ENCODE results near the gene FGGY. TPM values are rescaled to one million over a fixed set of nuclear protein-coding genes. Genes with fewer than 3 reads are reported as not detected.
A peak's percentile ranks its signal among the peaks of the same experiment; 100 is the strongest.

The FGGY gene
- total RNA-seq, 1 donor, result 24.6 TPM

DNA sequence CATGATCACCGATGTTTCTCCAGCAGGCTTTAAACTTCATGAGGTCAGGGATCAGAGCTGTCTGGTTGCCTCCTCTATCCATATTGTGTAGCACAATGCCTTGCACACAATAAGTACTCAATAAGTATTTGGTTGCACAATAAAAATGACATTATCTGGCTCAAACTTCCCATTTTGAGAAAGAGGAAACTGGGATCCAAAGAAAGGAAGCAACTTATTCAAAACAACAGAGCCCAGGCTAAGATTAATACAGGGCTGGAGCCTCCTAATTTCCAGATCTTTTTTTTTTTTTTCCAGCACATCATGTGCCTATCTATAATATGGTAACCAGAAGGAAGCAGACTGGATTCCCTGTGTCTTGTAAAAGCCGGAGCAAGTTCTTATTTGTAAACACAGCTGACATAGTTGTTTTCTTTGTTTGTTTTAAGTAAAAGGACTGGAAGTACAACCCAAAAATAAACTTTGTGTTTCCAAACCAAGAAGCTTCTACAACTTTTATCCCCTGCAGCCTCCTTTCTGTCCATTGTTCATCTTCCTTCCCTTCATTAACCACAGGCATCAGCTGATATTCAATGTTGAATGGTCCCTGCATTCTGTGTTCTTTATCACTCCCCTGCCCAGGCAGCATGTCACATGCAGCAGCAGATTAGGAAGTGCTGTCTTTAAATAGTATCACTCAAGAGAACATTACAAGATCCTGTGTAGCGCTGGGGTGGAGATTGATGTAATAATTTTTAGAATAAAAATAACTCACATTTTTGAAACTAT is 446.6 kb downstream of the FGGY start:
- H3K36me3 ChIP-seq (ENCODE audit: insufficient read depth, low read length), result no peaks in the 10 kb centered on the region
- H3K9me3 ChIP-seq (ENCODE audit: low read depth, low read length), result no peaks in the 10 kb centered on the region
- TF ChIP-seq, protein P1, sequence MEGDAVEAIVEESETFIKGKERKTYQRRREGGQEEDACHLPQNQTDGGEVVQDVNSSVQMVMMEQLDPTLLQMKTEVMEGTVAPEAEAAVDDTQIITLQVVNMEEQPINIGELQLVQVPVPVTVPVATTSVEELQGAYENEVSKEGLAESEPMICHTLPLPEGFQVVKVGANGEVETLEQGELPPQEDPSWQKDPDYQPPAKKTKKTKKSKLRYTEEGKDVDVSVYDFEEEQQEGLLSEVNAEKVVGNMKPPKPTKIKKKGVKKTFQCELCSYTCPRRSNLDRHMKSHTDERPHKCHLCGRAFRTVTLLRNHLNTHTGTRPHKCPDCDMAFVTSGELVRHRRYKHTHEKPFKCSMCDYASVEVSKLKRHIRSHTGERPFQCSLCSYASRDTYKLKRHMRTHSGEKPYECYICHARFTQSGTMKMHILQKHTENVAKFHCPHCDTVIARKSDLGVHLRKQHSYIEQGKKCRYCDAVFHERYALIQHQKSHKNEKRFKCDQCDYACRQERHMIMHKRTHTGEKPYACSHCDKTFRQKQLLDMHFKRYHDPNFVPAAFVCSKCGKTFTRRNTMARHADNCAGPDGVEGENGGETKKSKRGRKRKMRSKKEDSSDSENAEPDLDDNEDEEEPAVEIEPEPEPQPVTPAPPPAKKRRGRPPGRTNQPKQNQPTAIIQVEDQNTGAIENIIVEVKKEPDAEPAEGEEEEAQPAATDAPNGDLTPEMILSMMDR (IDR thresholded peaks at IDR 0.05; ENCODE audit: extremely low read depth, low read depth, low read length), result no peak
- no peak overlapping the region for H3K4me2 ChIP-seq (ENCODE audit: insufficient read depth, low read length)
- H3K4me1 ChIP-seq (ENCODE audit: insufficient read depth, low read length), result peaks cover 10% of the 10 kb centered on the region
- H3K79me2 ChIP-seq (ENCODE audit: insufficient read depth, low read length), result no peaks in the 10 kb centered on the region
- no peak for DNase-seq (ENCODE audit: insufficient read length, low spot score, missing footprints)
- H2AFZ ChIP-seq (ENCODE audit: low read length), result no peak overlapping the region
- H3K4me3 ChIP-seq (ENCODE audit: insufficient read depth, low read length), result no peak overlapping the region
- no peak overlapping the region for H3K27ac ChIP-seq (ENCODE audit: low read depth, low read length)
- H4K20me1 ChIP-seq (ENCODE audit: insufficient read depth, low read length), result no peaks in the 10 kb centered on the region
- no peaks in the 10 kb centered on the region for H3K27me3 ChIP-seq (ENCODE audit: insufficient read depth, low read length)

DNA sequence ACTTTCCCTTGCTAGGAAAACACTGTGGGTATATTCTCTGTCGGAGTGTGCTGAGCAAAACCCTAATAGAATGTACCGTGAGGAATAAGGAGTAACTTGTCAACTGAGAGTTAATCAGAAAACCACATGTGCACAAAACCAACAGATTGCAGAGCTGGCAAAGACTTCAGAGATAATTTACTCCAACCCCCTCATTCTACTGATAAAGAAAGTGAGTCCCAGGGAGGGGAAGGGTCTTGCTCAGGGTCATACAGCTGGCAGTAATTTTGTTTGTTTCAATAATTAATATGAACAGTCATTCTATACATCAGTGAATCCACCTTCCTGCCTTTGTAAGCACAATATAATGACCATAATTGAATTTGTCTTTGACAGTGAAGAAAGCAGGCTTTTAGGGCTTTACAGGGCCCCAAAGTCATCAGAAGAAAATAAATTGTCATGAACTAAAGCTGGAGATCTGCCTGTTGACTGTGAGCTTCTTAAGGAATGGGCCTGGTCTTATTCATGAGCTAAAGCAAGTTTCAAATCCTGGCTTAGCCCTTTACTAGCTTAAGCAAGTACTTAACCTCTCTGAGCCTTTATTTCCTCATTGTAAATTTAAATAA is 450.6 kb downstream of the FGGY start:
- no peak overlapping the region for H2AFZ ChIP-seq (ENCODE audit: low read length)
- H3K27me3 ChIP-seq (ENCODE audit: insufficient read depth, low read length), result no peaks in the 10 kb centered on the region
- H3K79me2 ChIP-seq (ENCODE audit: insufficient read depth, low read length), result no peaks in the 10 kb centered on the region
- TF ChIP-seq, protein P1 (IDR thresholded peaks at IDR 0.05; ENCODE audit: extremely low read depth, low read depth, low read length), result no peak
- DNase-seq (ENCODE audit: insufficient read length, low spot score, missing footprints), result no peak
- H3K36me3 ChIP-seq (ENCODE audit: insufficient read depth, low read length), result no peaks in the 10 kb centered on the region
- no peaks in the 10 kb centered on the region for H4K20me1 ChIP-seq (ENCODE audit: insufficient read depth, low read length)
- H3K4me2 ChIP-seq (ENCODE audit: insufficient read depth, low read length), result no peak overlapping the region
- no peak overlapping the region for H3K27ac ChIP-seq (ENCODE audit: low read depth, low read length)
- H3K4me3 ChIP-seq (ENCODE audit: insufficient read depth, low read length), result no peak overlapping the region
- H3K4me1 ChIP-seq (ENCODE audit: insufficient read depth, low read length), result peaks cover 23% of the 10 kb centered on the region
- H3K9me3 ChIP-seq (ENCODE audit: low read depth, low read length), result no peaks in the 10 kb centered on the region

DNA sequence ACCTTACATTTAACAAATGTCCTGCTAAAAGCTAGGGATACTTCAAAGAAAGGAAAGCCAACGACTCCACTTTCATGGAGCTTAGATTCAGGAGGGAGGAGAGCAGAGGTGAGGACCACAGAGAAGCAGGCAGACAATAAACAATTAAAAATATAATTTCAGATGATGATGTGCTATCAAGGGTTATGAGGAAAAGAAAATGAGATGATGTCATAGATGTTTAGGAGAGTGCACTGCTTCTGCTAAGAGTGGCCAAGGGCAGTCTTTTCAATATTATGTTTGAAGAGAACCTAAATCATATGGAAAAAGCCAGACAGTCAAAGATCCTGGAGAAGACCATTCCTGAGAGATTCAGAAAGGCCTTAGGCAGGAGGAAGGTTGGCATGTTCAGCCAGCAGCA is 451.2 kb downstream of the FGGY start:
- Histone ChIP-seq H2AFZ (ENCODE audit: low read length) (no peak overlapping the region), H4K20me1 (ENCODE audit: insufficient read depth, low read length) (no peaks in the 10 kb centered on the region), H3K27me3 (ENCODE audit: insufficient read depth, low read length) (no peaks in the 10 kb centered on the region), H3K9me3 (ENCODE audit: low read depth, low read length) (no peaks in the 10 kb centered on the region), H3K36me3 (ENCODE audit: insufficient read depth, low read length) (no peaks in the 10 kb centered on the region), H3K4me2 (ENCODE audit: insufficient read depth, low read length) (no peak overlapping the region), H3K79me2 (ENCODE audit: insufficient read depth, low read length) (no peaks in the 10 kb centered on the region), H3K4me1 (ENCODE audit: insufficient read depth, low read length) (peaks cover 23% of the 10 kb centered on the region), H3K4me3 (ENCODE audit: insufficient read depth, low read length) (no peak overlapping the region), H3K27ac (ENCODE audit: low read depth, low read length) (no peak overlapping the region)
- DNase-seq (ENCODE audit: insufficient read length, low spot score, missing footprints), result no peak
- TF ChIP-seq, protein P1 (IDR thresholded peaks at IDR 0.05; ENCODE audit: extremely low read depth, low read depth, low read length), result no peak

GRCh38 chr1:59750328-59751003 is 453.6 kb downstream of the FGGY start:
- no peak overlapping the region for H3K4me3 ChIP-seq (ENCODE audit: insufficient read depth, low read length)
- TF ChIP-seq, protein P1 (IDR thresholded peaks at IDR 0.05; ENCODE audit: extremely low read depth, low read depth, low read length), result no peak
- H3K79me2 ChIP-seq (ENCODE audit: insufficient read depth, low read length), result no peaks in the 10 kb centered on the region
- peaks cover 23% of the 10 kb centered on the region for H3K4me1 ChIP-seq (ENCODE audit: insufficient read depth, low read length)
- H3K9me3 ChIP-seq (ENCODE audit: low read depth, low read length), result no peaks in the 10 kb centered on the region
- peak; percentile 75 for DNase-seq (ENCODE audit: insufficient read length, low spot score, missing footprints)
- peak overlapping the region; percentile 58 for H3K27ac ChIP-seq (ENCODE audit: low read depth, low read length)
- H3K4me2 ChIP-seq (ENCODE audit: insufficient read depth, low read length), result peak overlapping the region; percentile 31
- no peaks in the 10 kb centered on the region for H3K36me3 ChIP-seq (ENCODE audit: insufficient read depth, low read length)
- H2AFZ ChIP-seq (ENCODE audit: low read length), result no peak overlapping the region
- H3K27me3 ChIP-seq (ENCODE audit: insufficient read depth, low read length), result no peaks in the 10 kb centered on the region
- no peaks in the 10 kb centered on the region for H4K20me1 ChIP-seq (ENCODE audit: insufficient read depth, low read length)

All from osteoblast (primary cell).